CMK (cell line): ENCODE data around the gene VAV1.
"Not testable (repeated sequence)": the region's sequence is repeated elsewhere in the genome, so short reads cannot be mapped to it uniquely, and the experiment has no call there.

Source experiments
- DNase-seq: peaks from one replicate; pipeline ENCODE4 v3.0.0-alpha.2; 2010; ENCODE audit warnings: low read depth

The VAV1 gene

DNA sequence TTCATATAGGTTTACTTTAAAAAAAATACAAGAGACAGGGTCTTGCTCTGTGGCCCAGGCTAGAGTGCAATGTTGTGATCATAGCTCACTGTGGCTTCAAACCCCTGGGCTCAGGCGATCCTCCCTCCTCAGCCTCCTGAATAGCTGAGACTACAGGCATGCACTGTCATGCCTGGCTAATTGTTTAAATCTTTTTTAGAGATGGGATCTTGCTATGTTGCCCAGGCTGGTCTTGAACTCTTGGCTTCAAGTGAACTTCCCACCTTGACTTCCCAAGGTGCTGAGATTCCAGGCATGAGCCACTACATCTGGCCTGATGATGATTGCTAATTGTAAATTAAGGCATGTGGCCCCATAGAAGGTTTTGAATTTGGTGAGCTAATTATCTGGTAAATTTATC is 79.5 kb downstream of the VAV1 start:
- no peak for DNase-seq

DNA sequence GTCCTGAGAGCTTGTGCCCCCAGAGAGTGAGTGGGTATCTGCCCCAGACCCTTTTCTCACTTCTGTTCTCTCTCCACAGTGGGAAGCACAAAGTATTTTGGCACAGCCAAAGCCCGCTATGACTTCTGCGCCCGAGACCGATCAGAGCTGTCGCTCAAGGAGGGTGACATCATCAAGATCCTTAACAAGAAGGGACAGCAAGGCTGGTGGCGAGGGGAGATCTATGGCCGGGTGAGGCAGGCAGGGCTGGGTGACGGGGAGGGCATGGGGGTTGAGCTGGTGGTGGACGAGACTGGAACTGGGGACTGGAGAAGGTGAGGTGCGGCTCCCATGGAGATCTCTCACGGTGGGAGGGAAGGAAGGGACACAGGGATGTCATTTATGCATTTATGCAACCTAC is 81.4 kb downstream of the VAV1 start:
- no peak for DNase-seq

DNA sequence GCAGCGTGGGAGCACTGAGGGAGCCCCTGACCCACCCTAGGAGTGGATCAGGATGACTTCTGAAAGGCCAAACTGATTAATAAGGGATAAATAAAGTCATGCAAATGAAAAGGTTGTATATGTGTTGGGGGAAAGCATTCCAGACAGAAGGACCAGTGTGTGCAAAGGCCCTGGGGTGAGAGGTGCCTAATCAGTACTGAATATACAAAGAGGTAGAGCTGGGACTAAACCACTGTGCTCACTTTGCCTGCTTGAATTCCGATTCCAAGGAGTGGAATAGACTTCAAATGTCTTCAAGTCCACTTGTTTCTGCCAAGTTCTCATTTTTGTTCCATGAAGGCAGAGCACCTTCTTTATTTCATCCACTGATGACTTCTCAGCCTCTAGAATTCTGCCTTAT is 82.2 kb downstream of the VAV1 start:
- DNase-seq: no peak

DNA sequence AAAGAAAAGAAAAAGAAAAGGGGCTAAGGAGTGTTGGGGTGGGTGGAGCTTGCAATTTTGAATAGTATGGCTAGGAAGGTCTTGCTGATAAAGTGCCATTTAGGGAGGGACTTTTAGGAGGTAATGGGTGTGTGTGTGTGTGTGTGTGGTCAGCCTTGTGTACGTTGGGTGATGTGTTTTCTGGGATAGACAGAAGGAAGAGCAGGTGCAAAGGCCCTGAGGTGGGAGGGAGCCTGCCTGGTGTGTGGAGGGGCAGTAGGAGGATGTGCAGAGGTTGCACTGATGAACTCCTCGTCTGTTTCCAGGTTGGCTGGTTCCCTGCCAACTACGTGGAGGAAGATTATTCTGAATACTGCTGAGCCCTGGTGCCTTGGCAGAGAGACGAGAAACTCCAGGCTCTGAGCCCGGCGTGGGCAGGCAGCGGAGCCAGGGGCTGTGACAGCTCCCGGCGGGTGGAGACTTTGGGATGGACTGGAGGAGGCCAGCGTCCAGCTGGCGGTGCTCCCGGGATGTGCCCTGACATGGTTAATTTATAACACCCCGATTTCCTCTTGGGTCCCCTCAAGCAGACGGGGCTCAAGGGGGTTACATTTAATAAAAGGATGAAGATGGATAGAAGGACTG is 84.4 kb downstream of the VAV1 start:
- DNase-seq: no peak

DNA sequence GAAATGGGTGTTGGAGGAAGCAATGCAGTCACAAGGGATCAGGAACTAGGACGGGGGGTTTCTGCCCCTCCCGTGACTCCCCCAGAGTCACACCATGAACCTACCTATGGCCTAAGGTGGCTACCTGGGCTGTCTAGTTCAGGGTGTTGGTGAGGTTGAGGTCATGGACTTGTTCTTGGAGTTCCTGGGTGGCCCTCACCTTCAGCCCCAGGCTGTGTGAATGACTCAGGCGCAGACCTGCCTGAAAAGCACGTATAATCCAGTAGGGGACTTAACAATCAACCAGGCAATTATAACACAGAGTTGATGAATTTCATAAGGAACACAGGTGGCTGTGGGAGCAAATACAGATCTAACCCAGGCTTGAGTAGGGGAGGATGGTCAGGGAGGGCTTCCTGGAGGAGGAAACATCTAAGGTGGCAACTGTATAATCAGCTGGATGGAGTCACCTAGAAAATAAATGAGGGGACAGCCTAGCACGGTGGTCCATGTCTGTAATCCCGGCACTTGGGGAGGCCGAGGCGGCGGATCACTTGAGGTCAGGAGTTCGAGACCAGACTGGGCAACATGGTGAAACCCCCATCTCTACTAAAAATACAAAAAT is 89.3 kb downstream of the VAV1 start:
- DNase-seq: no peak

DNA sequence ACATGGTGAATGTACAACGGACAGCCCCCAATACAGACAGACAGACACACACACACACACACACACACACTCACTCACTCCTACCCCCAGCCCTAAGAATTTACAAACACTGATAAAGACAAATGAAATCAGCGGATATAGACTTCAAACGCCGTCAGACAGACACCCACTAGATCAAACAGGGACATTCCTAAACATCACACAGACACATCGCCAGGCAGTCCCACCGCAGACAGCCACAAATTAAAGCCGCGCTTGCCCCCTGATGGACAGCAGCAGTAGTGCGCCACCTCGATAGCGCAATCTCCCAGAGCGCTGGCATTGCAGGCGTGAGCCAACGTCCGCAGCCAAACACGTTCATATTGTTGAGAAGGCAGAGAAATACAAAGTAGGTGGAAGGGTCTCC is 90.2 kb downstream of the VAV1 start:
- peak; percentile 68 for DNase-seq

DNA sequence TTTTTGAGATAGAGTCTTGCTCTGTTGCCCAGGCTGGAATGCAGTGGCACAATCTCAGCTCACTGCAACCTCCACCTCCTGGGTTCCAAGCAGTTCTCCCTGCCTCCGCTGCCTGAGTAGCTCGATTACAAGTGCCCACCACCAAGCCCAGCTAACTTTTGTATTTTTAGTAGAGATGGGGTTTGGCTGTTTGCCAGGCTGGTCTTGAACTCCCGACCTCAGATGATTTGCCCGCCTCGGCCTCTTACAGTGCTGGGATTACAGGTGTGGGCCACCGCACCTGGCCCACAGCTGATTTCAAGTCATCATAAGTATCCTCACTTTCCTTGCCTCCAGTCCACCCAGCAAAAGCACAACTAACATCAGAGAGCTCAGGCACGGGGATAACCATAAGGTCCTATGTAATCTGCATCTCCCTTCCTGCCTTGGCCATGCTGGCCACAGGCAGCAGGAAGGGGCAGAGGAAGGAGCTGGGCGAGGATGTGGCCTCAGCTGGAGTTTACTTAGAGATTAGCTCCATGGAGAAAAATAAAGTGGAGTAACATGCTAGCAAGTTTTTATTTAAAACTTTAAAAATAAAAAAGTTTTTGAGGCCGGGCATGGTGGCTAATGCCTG is 91.9 kb downstream of the VAV1 start:
- DNase-seq: peak; percentile 65

DNA sequence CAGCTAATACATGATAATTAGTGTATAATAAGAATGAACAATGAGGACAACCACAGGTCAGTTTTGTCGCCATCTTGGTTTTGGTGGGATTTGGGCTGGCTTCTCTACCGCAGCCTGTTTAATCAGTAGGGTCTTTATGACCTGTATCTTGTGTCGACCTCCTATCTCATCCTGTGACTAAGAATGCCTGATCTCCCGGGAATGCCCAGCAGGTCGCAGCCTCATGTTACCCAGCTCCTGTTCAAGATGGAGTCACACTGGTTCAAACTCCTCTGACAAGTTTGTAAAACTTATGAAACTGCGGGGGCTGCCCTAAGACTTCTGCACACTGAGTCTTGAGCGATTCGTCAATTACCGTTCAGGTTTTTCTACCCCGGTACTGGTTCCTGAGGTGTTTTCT is 93.3 kb downstream of the VAV1 start:
- no peak for DNase-seq

DNA sequence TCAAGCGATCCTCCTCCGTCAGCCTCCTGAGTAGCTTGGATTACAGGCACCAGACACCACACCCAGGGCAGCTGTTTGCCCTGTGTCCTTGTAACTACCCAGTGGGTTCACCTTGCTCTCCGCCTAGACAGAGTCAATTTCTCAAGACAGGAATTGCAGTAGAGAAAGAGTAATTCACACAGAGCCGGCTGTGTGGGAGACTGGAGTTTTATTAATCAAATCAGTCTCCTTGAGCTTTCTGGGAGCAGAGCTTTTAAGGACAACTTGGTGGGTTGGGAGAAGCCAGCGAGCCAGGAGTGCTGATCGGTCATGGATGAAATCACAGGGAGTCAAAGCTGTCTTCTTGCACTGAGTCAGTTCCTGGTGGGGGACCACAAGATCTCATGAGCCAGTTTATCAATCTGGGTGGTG is 94.2 kb downstream of the VAV1 start:
- no peak for DNase-seq

DNA sequence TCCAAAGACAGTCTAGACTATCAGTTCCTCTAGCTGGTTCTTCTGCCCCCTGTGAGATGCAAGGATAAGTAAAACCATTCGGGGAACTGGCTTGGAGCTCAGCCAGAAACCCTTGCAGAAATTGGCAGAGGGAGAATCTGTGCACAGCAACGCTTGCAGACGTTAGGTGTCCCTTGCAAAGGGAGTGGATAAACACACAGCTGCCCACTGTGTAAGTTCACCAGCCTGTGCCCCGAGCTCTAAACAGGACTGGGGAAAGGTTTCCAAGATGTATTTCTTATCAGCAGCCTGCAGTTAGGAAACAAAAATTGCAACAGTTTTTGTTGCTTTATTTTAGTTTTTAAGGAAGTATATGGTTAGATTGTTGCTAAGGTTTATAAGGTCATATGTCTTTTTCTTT is 95.8 kb downstream of the VAV1 start:
- peak; percentile 81 for DNase-seq

DNA sequence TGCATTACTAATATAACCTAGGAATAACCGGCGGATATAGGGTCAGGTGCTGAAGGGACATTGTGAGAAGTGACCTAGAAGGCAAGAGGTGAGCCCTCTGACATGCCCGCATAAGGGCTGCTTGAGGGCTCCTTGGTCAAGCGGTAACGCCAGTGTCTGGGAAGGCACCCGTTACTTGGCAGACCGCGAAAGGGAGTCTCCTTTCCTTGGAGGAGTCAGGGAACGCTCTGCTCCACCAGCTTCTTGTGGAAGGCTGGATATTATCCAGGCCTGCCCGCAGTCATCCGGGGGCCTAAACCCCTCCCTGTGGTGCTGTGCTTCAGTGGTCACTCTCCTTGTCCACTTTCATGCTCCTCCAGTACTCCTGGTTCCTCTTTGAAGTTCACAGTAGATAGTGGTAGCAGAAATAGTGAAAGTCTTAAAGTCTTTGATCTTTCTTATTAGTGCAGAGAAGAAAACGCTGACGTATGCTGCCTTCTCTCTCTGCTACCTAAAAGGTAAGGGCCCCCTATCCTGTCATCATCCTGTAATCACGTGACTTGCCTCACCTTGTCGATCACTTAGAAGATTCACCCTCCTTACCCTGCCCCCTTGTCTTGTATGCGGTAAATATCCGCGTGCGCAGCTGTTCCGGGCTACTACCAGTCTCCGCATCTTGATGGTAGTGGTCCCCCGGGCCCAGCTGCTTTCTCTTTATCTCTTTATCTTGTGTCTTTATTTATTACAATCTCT is 96.8 kb downstream of the VAV1 start:
- not testable (repeated sequence) for DNase-seq

DNA sequence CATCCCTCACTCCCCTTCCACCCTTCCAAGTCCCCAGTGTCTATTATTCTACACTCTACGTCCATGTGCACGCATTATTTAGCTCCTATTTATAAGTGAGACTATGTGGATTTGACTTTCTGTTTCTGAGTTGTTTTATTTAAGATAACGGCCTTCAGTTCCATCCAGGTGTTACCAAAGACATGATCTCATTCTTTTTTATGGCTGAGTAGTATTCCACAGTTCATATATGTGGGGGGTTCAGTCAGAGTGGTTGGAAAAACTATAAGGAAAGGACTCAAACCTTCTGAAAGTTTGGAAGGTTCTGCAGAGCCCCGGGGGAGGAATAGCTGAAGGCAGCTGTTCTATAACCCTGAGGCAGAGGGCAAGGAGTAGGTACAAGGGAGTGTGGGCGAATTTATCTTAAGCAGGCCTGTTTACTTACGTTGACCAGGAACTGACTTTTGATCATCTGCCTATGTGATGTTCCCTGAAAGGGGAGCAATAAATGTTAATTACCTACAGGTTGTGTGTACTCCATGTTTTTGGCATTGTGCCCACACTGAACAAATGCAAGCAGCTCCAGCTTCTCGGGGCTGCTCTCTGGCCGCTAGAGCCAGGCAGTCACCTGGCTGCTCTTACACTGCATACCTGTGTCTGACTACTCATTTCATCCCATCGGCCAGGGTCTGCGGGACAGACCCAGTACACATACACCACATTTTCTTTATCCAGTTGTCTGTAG is 101.4 kb downstream of the VAV1 start:
- no peak for DNase-seq

DNA sequence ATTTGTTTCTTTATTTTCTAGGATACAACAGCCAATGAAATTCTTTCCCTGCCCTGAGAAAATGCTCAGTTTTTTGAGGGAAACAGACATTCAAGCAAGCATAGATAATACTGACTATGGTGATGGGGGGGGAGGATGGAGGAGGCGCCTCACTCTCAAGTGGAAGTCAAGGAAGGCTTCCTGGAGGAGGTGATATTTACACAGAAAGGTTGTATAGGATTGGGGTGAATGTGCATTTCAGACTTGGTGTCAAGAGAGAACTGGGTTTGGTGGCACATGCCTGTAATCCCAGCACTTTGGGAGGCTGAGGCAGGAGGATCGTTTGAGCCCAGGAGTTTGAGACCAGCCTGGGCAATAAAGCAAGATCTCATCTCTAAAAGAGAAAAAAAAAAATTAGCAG is 102.7 kb downstream of the VAV1 start:
- DNase-seq: no peak

DNA sequence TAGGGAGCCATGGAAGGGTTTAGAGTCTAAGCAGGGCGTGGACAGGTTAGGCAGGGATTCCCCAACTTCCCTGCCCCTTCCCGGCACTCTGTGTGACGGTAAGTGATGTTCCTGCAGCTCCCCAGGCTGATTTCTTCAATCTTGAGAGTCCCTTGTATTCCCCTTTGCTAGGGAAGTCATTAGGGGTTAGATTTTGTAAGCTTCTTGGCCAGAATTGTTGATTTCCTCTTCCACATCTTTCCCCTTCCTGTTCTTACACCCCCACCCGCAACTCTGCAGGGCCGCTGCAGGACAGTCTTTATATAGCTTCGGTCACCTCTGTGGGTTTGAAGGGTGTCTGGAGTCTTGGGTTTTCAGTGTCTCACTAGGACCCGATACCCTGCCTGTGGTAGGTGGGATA is 104.2 kb downstream of the VAV1 start:
- DNase-seq: no peak

DNA sequence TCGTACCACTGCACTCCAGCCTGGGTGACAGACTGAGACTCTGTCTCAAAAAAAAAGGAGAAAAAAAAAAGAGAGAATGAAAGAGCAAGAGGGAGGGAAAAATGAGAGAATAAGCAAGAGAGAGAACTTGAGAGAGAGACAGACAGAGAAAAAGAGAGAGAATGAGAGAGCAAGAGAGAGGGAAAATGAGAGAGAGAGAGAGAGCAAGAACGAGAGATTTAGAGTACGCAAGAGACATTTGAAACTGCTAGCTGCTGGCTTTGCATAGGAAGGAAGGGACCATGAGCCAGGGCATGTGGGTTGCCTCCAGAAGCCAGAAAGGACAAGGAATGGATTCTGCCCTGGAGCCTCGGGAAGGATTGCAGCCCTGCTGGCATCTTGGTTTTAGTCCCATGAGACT is 105.3 kb downstream of the VAV1 start:
- no peak for DNase-seq

DNA sequence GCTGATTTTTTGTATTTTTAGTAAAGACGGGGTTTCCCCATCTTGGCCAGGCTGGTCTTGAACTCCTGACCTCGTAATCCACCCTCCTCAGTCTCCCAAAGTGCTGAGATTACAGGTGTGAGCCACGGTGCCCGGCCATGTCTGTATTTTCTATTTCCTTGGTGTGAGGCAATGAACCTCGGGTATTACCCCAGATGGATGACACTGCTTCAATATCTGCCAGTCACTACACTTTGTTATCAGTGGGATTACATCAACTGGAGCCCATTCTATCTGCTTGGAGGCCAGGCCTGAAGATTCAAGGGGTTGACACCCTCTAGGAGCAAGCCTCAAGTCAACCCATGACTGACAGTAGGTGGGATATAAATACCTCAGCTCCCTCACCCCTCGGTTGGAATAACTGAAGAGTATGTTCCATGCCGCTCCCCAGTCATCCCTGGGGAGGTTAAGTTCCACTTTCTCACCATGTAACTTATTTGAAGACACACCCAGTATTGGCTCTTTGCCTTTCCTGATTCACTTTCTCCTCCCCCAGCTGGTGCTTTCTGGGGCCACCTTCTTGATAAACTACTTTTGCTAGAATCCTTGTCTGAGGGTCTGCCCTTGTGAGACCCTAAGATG is 113.9 kb downstream of the VAV1 start:
- no peak for DNase-seq

DNA sequence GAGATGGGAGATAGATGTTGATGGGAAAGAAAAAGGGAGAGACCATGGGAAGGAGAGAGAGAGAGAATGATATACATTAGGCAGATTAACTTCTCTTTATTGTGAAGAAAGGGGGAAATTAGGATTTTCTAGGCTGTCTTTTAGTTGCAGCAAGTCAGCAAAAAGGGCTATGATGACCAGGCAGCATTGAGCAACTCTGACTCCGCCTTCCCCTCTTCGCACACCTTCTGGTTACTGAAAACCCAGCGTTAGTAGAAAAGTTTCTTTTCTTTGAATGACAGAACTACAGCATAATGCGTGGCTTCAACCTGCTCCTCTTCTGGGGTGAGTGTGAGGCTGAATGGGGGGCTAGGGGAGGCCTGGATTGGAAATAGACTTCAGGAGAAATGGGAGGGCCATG is 114.8 kb downstream of the VAV1 start, which contains the start of gene ADGRE1:
TSS of gene ADGRE1 (plus strand) at position 264 of the 400 bp plus-strand sequence. CDS start at position 294, 30 bp downstream.
- no peak for DNase-seq

DNA sequence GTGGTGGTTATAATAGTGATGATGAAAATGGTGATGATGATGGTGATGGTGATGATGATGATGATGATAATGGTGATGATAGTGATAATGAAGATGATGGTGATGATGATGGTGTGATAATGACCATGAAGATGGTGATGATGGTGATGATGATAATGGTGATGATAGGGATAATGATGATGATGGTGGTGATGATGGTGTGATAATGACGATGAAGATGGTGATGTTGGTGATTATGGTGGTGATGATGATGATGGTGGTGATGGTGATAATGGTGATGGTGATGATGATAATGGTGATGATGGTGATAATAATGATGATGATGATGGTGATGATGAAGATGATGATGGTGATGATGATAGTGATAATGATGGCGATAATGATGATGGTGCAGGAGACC is 116.5 kb downstream of the VAV1 start:
- DNase-seq: no peak

DNA sequence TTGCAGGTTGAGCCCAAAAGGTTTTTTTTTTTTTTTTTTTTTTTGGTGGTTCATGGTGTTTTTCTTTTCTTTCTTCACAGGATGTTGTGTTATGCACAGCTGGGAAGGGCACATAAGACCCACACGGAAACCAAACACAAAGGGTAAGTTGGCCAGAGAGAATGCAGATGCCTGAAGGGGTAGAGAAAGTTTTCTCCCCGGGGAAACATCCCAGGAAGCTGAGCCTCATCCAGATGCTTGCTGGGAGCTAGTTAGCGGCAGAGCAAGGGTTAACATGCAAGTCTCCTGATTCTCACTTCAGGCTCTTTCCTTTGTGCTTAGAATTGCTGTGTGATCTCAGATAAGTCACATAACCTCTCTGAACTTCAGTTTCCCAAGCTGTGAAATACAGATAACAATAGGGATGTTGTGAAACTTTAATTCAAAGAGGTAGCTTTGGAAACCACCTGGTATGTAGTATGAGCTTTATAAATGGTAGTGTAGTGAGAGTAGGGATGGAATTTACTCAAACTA is 117.9 kb downstream of the VAV1 start:
- no peak for DNase-seq

DNA sequence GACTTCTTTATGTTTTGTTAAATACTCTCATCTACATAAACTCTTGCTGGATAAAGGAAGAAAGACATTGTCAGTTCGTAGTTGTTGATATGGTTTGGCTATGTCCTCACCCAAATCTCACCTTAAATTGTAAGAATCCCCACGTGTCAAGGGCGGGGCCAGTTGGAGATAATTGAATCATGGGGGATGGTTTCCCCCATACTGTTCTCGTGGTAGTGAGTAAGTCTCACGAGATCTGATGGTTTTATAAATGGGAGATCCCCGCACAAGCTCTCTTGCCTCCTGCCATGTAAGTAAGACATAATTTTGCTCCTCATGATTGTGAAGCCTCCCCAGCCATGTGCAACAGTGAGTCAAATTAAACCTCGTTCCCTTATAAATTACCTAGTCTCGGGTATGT is 118.4 kb downstream of the VAV1 start:
- no peak for DNase-seq

DNA sequence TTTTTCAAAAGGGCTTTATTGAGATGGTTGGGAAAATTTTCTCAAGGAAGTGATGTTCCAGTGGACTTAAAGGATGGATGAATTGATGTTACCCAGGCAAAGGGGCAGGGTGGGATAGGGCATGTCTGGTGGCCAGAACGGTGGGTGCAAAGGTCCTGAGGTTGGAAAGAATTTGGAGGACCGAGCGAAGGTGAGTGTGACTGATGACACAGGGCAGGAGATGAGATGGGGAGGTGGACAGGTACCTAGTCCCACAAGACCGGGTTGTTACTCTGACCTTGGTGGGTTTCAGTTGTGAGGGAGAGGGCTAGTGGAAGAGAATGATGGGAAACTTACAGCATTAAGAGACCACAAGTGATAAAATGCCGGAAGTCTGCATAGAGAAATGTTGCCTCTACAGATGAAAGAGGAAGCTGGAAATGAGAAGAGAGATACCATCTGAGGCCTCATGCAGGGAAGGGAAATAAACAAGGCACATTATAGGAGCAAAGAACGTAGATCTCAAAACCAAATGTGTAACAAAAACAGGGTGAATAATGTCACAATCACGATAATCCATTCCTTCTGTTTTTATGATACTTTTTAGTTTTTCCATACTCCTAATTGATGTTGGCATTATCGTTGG is 119.4 kb downstream of the VAV1 start:
- peak; percentile 68 for DNase-seq
